CD4-positive, alpha-beta T cell treated with Interleukin-17A for 4 hours (primary cell): Measurements from ENCODE around the gene UBE2QL1.
"Not testable (repeated sequence)": the region's sequence is repeated elsewhere in the genome, so short reads cannot be mapped to it uniquely, and the experiment has no call there.

Experiments used
- DNase-seq: peaks from one replicate; pipeline ENCODE4 v3.0.0-alpha.2; 2020; ENCODE audit warnings: mixed read lengths

Gene UBE2QL1

DNA sequence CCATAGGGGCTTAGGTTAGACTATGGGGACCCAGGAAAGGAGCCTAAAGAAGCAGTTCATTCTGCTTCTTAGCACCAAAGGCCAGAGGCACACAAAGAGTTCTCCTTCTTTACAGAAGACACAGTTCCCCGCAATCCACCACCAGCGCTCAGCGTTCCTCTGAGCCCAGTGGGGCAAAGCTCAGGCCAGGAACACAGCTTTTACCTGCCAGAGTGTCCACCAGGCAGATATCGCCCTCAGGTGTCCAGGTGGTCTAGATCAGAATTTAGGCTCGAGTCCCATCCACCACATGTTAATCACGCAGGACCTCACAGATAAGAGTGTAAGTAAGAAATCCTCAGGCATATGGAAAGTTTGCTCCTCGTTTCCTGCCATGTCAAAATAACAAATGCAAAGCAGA is 53.0 kb downstream of the UBE2QL1 start:
- DNase-seq, result no peak

GRCh38 chr5:6502421-6502820 is 53.8 kb downstream of the UBE2QL1 start:
- no peak for DNase-seq

- no peak for DNase-seq
Observed at GRCh38 chr5:6503342-6503741, 54.7 kb downstream of the UBE2QL1 start.

- DNase-seq, result no peak
Observed at GRCh38 chr5:6504677-6505415, 56.2 kb downstream of the UBE2QL1 start.

DNA sequence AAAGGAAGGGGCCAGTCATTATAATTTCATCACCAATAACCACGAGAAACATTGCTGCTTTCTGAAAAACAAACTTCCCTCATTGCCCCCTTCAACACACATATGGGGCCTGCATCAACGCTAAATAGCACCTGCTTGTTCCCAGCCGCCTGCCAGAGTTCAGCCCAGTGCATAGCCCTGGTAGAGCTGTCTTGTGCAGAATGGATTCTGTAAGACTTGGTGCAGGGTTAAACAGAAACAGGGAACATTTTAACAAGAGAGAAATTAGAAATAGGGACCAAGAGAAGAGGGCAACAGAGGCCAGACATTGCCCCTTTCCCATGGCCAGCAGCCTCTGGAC is 56.7 kb downstream of the UBE2QL1 start:
- no peak for DNase-seq

GRCh38 chr5:6505783-6506557 is 57.3 kb downstream of the UBE2QL1 start:
- no peak for DNase-seq

- no peak for DNase-seq
Observed at GRCh38 chr5:6506611-6507010, 58.0 kb downstream of the UBE2QL1 start.

DNA sequence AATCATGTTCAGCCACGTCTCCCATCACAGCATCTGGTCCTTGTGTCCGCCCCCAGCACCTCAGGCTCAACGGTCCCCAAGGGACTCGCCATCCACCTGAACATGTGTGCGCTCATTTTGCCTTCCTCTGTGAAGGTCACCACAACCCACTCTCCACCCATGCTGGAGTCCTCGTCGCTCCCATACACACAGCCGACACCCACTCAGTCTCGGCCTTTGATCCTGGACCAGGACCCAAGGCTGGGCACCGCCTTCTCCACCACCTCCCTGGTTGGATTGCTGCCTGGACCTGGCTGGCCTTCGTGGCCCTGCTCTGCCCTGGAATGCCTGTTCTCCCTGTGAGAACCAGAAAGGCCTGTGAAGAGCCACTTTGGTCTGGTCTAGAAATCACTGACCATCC is 60.3 kb downstream of the UBE2QL1 start:
- no peak for DNase-seq

DNA sequence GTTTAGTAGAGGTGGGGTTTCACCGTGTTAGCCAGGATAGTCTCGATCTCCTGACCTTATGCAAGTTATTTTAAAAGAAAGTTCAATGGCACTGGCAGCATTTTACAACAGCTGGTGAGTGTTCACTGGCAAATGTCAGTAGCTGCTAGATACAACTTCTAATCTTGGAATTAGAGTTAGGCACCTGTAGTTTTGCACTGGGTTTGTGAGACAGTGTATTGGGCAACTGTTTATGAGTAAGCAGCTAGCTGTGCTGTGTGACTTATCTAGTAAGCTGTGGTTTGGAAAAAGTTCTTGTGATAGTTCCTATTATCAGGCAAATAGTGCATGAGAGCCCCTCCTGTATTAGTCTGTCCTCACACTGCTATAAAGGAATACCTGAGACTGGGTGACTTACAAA is 61.5 kb downstream of the UBE2QL1 start:
- no peak for DNase-seq

DNA sequence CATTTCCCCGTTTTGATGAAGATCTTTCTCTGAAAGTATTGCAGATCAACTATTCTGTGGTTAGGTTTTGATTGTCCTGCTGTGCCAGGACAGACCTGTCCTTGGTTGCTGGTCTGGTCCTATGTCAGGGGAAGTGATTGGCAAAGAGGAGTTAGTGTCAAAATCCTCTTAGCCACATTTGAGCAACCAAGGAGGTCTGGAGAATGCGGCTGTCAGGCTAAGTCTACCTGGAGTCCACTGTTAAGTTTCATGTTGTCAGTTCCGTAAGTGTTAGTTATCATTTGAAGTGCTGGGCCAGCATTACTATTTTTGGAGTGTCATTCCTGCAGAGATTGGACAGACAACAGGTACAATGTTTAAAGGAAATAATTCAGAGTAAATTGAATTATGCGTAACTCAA is 62.3 kb downstream of the UBE2QL1 start:
- no peak for DNase-seq

- not testable (repeated sequence) for DNase-seq
Observed at GRCh38 chr5:6515812-6516211, 67.2 kb downstream of the UBE2QL1 start.

- DNase-seq, result no peak
Observed at GRCh38 chr5:6516823-6517222, 68.2 kb downstream of the UBE2QL1 start.

DNA sequence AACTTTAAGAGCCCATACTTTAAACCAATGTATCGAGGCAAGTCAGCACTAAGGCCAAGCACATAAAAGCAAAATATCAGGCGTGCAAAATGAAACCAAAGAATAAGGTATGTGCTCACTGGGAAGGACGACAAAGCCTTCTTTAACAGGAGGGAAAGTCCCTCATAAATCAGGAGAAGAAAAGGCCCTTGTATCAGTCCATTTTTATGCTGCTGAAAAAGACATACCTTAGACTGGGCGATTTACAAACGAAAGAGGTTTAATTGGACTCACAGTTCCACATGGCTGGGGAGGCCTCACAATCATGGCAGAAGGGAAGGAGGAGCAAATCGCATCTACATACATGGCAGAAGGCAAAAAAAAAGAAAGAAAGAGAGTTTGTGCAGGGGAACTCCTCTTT is 68.9 kb downstream of the UBE2QL1 start:
- DNase-seq, result no peak

DNA sequence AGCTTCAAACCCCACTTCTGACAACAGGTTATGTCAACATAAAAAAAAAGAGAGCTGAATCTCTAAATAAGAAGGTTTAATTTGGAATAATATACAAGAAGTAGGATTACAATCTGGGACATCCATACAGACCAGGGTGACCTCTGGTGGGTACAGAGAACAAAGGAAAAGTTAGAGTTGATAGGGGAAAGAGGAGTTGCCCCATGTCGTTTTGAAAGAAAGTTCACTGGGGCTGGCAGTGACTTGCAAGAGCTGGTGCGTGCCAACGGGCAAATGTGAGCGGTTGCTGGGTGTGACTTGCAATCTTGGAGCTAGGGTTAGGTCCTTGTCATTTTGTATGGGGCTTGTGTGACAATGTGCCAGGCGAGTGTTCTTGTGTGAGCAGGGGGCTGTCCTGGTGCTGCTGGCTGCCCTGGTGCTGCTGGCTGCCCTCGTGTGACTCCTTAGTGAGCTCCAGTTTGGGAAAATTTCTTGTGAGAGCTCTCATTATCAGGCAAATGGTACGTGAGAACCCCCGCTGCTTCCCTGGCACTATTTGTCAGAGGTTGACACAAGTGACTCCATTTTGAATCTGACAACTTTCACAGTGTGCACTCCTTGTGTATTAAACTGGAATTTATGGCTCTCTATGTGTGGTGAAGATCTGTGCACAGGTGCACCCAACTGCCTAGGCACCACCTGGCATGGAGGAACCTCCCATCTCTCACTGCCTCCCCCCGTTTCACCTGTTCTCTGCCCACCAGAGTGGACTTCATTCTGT is 69.8 kb downstream of the UBE2QL1 start:
- DNase-seq, result no peak

GRCh38 chr5:6520201-6520600 is 71.5 kb downstream of the UBE2QL1 start:
- DNase-seq, result no peak

GRCh38 chr5:6522331-6522730 is 73.7 kb downstream of the UBE2QL1 start:
- DNase-seq, result no peak

- no peak for DNase-seq
Observed at GRCh38 chr5:6522923-6523322, 74.3 kb downstream of the UBE2QL1 start.

DNA sequence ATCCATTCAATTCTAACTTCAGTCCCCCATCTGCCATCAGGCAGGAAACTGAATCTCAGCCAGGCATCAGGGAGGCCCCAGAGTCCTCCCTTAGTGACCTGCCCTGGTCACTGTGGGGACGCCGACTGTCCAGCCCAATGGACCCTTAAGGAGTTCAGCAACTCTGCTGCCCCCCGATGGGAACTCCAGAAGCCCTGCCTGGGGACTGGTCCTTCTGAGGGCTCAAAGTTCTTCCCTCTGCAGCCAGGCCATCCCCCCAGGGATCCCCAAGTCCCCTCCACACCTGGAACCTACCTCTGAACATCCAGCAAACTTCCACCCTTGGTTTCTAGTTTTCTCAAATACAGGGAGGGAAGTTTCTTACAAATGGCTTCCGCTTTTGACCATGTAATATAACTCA is 76.8 kb downstream of the UBE2QL1 start:
- no peak for DNase-seq

GRCh38 chr5:6525910-6526309 is 77.3 kb downstream of the UBE2QL1 start:
- DNase-seq, result no peak

DNA sequence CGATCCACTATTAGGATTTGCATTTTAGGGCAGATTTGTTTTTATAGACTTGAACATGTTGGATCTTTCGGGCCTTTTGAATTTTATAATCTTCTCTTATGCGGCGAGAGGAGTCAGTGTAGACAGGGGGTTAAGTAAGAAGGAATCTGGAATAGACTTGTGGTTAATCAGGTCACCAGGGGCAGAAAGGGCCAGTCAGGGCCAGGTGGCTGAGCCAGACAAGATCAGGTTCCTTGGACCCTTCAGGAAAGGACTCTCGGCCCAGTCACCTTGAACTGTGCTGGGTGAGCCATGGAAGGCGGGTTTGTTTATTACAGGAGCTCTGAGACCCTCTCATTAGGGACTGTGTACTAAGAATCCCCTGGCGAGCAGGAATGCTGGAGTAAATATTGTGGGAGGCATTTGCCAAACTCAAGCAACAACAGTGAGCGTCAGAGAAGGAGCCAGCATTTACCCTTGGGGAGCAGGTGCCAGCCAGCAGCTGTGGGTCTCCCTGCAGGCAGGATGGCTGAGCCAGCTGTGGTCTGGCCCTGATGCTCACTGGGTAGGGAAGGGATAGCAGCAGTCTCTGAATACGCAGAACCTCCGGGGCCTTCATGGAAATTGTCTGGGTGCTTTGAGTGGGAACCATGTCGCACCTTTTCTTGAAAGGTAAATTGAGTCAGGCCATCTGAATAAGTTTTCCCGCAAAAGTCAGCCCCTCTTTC is 79.2 kb downstream of the UBE2QL1 start:
- DNase-seq, result no peak

DNA sequence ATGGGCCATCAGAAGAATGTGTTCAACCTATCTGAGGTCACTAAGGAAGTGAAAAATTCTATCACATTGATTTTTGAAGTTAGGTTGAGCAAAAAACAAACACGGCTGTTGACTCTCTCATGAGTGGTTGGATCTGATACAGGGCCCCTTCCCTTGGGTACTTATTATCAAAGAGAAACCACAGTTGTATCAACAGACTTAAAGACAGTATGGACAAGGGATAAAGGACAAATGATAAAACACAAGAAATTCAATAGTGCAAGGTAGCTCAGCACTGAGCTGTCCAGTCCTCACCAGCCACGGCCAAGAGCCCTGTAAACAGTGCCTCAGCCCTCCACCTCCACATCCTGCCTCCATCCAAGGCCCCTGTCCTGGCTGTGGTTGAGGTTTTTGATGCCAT is 86.9 kb downstream of the UBE2QL1 start:
- no peak for DNase-seq

DNA sequence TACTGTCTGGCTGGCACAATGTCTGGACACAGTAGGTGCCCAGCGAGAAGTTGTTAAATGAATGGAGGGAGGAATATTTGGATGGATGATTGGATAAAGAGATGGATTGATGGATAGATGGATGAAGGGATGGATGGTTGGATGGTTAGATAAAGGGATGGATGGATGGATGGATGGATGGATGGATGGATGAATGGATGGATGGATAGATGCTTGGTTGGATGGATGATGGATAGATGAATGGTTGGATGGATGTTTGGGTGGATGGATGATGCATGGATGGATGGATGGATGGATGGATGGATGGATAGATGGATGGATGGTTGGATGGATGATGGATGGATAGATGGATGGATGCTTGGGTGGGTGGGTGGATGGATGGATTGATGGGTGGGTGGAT is 90.4 kb downstream of the UBE2QL1 start:
- no peak for DNase-seq

DNA sequence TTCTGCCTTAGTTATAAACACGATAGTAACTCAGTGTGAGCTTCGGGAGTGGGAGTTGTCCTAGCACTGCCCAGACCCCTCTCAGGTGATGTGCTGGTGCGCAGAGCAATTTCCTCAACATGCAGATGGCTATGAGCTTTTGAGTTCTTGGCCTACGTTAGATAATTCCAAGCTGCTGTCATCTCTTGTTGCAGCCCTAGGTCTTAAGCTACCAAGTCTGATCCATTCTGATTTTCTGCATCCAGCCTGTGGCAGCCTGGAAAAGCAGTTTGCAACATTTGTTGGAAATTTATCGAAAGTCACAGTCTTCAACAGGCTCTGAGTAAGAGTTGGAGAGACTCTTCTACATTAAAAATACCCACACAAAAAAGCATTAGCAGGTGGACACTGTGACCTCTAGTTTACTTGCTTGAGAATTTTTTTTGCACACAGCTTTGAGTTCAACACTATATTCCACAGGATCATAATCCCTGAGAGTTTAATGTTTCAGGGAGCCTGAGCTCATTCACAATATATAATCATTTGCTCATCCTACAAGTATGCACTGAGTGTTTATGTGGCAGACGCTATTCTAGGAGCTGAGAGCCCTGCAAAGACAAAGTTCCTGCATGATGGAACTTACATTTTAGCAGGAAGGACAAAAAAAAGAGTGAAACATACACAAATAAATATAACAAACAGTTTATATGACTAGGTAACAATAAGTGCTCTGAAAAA is 91.6 kb downstream of the UBE2QL1 start:
- no peak for DNase-seq
